Loucy (cell line): Measurements from ENCODE around the gene PARM1.

ENCODE experiments used
- H2AFZ ChIP-seq: fragments of 200-600 bp; sonication (generic); 2 replicates; pipeline ENCODE4 v1.6.0; 2016; ENCODE audit warnings: antibody characterized with exemption, mild to moderate bottlenecking, low read length, moderate library complexity
- H3F3A ChIP-seq: fragments of 200-600 bp; 2 replicates; pipeline ENCODE4 v1.6.0; 2016; ENCODE audit warnings: antibody characterized with exemption, low read depth, mild to moderate bottlenecking
- H3K27me3 ChIP-seq: fragments of 200-600 bp; sonication (generic); 2 replicates; pipeline ENCODE4 v1.6.1; 2014; ENCODE audit warnings: low read length, mild to moderate bottlenecking; ENCODE audit not compliant: insufficient read depth, poor library complexity, severe bottlenecking
- H3K36me3 ChIP-seq: fragments of 200-600 bp; sonication (generic); 2 replicates; pipeline ENCODE4 v1.6.1; 2016; ENCODE audit warnings: low read length; ENCODE audit not compliant: insufficient read depth
- H3K4me1 ChIP-seq: fragments of 200-600 bp; sonication (generic); 2 replicates; pipeline ENCODE4 v1.5.1; 2014; ENCODE audit warnings: low read length, mild to moderate bottlenecking; ENCODE audit not compliant: insufficient read depth, poor library complexity, severe bottlenecking
- H3K4me2 ChIP-seq: fragments of 200-600 bp; sonication (generic); 2 replicates; pipeline ENCODE4 v1.6.0; 2014; ENCODE audit warnings: antibody characterized with exemption, low read length, low read depth, mild to moderate bottlenecking; ENCODE audit not compliant: poor library complexity, severe bottlenecking
- H3K4me3 ChIP-seq: fragments of 200-600 bp; sonication (generic); 2 replicates; pipeline ENCODE4 v1.5.1; 2014; ENCODE audit warnings: low read length, mild to moderate bottlenecking, mixed read lengths; ENCODE audit not compliant: poor library complexity, severe bottlenecking
- H3K79me2 ChIP-seq: fragments of 200-600 bp; sonication (generic); 2 replicates; pipeline ENCODE4 v1.6.1; 2014; ENCODE audit warnings: low read length; ENCODE audit not compliant: insufficient read depth
- H3K9ac ChIP-seq: fragments of 200-600 bp; sonication (generic); 2 replicates; pipeline ENCODE4 v1.6.0; 2014; ENCODE audit warnings: mild to moderate bottlenecking, low read depth, low read length, moderate library complexity; ENCODE audit not compliant: poor library complexity, severe bottlenecking
- H3K9me2 ChIP-seq: fragments of 200-600 bp; sonication (generic); replicated peaks from 2 replicates; pipeline ENCODE4 v1.6.1; 2016; ENCODE audit warnings: low read depth, low read length, mixed read lengths
- H3K9me3 ChIP-seq: fragments of 200-600 bp; sonication (generic); 2 replicates; pipeline ENCODE4 v1.6.1; 2014; ENCODE audit warnings: mild to moderate bottlenecking, antibody characterized with exemption, low read length, low read depth; ENCODE audit not compliant: insufficient read depth
- H4K20me1 ChIP-seq: fragments of 200-600 bp; sonication (generic); 2 replicates; pipeline ENCODE4 v1.6.0; 2014; ENCODE audit warnings: antibody characterized with exemption, low read length, mild to moderate bottlenecking; ENCODE audit not compliant: insufficient read depth, poor library complexity, severe bottlenecking
- EZH2phosphoT487 ChIP-seq: fragments of 200-600 bp; IDR thresholded peaks from 2 replicates; pipeline ENCODE4 v1.6.1; 2018; ENCODE audit warnings: antibody characterized with exemption, mild to moderate bottlenecking, moderate library complexity, borderline replicate concordance
- TF ChIP-seq, protein P1 (sequence below): fragments of 200-600 bp; sonication (generic); conservative IDR thresholded peaks from 2 replicates; pipeline ENCODE4 v1.5.1; 2014; ENCODE audit warnings: mild to moderate bottlenecking, antibody characterized with exemption, low read length

Gene PARM1

DNA sequence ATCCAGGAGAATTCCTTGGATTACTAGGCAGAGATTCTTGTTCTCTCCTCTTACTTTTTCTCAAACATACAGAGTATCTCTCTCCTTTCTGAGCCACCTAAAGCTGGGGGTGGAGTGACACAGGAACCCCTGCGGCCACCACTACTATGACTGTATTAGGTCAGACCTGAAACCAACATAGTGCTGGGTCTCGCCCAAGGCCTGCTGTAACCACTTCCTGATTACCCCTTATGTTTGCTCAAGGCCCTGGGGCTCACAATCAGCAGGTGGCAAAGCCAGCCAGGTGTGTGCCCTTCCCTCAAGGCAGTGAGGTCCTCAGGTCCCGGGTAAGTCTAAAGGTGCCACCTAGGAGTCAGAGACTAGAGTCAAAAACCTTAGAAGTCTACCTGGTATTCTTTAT is 166.4 kb downstream of the PARM1 start:
- no peak overlapping the region for H3K4me3 ChIP-seq
- H3K9ac ChIP-seq, result no peak overlapping the region
- no peaks in the 10 kb centered on the region for H3K27me3 ChIP-seq
- no peaks in the 10 kb centered on the region for H3K79me2 ChIP-seq
- no peaks in the 10 kb centered on the region for H3K36me3 ChIP-seq
- no peaks in the 10 kb centered on the region for H3K9me3 ChIP-seq
- no peak overlapping the region for H2AFZ ChIP-seq
- no peaks in the 10 kb centered on the region for H3K9me2 ChIP-seq
- H3F3A ChIP-seq, result no peaks in the 10 kb centered on the region
- H4K20me1 ChIP-seq, result no peaks in the 10 kb centered on the region
- no peaks in the 10 kb centered on the region for H3K4me1 ChIP-seq
- TF ChIP-seq EZH2phosphoT487, result no peak
- TF ChIP-seq, protein P1, sequence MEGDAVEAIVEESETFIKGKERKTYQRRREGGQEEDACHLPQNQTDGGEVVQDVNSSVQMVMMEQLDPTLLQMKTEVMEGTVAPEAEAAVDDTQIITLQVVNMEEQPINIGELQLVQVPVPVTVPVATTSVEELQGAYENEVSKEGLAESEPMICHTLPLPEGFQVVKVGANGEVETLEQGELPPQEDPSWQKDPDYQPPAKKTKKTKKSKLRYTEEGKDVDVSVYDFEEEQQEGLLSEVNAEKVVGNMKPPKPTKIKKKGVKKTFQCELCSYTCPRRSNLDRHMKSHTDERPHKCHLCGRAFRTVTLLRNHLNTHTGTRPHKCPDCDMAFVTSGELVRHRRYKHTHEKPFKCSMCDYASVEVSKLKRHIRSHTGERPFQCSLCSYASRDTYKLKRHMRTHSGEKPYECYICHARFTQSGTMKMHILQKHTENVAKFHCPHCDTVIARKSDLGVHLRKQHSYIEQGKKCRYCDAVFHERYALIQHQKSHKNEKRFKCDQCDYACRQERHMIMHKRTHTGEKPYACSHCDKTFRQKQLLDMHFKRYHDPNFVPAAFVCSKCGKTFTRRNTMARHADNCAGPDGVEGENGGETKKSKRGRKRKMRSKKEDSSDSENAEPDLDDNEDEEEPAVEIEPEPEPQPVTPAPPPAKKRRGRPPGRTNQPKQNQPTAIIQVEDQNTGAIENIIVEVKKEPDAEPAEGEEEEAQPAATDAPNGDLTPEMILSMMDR, result no peak
- no peak overlapping the region for H3K4me2 ChIP-seq
